ENCODE data around the gene PDE9A.

DNA sequence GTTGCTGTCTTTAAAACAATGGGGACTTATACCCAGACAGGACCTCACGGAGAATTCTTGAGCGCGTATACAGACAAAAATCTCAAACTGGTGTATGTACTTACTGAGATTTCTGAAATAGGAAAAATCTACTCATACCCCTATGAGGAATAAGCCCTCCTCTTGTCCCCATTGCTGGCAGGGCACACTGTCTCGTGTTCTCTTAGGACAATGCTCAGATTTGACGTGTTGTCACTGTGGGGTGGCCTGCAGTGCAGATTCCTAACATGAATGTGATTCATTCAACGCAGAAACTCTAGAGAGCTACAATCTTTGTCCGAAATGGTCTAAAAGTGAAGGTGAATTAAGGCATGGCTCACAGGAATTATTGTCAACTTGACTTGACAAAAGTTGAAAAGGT is 31.1 kb upstream of the PDE9A start:
- TF ChIP-seq, protein P1, sequence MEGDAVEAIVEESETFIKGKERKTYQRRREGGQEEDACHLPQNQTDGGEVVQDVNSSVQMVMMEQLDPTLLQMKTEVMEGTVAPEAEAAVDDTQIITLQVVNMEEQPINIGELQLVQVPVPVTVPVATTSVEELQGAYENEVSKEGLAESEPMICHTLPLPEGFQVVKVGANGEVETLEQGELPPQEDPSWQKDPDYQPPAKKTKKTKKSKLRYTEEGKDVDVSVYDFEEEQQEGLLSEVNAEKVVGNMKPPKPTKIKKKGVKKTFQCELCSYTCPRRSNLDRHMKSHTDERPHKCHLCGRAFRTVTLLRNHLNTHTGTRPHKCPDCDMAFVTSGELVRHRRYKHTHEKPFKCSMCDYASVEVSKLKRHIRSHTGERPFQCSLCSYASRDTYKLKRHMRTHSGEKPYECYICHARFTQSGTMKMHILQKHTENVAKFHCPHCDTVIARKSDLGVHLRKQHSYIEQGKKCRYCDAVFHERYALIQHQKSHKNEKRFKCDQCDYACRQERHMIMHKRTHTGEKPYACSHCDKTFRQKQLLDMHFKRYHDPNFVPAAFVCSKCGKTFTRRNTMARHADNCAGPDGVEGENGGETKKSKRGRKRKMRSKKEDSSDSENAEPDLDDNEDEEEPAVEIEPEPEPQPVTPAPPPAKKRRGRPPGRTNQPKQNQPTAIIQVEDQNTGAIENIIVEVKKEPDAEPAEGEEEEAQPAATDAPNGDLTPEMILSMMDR (IDR thresholded peaks at IDR 0.05 in 8 of 11, conservative IDR thresholded peaks at IDR 0.05 in 3 of 11) = no peak
- TF ChIP-seq POLR2A (IDR thresholded peaks at IDR 0.05) = no peak
- TF ChIP-seq POLR2AphosphoS5 (IDR thresholded peaks at IDR 0.05) = no peak

Data from spleen (tissue), 7 donors.